Hepatocyte (in vitro differentiated cells): ENCODE measurements around the gene RALGAPA2. TPM values are rescaled to one million over a fixed set of nuclear protein-coding genes. Genes with fewer than 3 reads are reported as not detected.

Source experiments
- DNase-seq: peaks from one replicate; pipeline ENCODE4 v3.0.0-alpha.2; 2016; ENCODE audit warnings: low spot score
- H2AFZ ChIP-seq: fragments of 200-600 bp; sonication (generic); 2 replicates; pipeline ENCODE4 v1.6.0; 2016; ENCODE audit warnings: antibody characterized with exemption, mild to moderate bottlenecking
- H3K27ac ChIP-seq: fragments of 200-600 bp; sonication (generic); 2 replicates; pipeline ENCODE4 v1.5.1; 2016; ENCODE audit warnings: mild to moderate bottlenecking
- H3K27me3 ChIP-seq: fragments of 200-600 bp; sonication (generic); 2 replicates; pipeline ENCODE4 v1.6.1; 2016
- H3K36me3 ChIP-seq: fragments of 200-600 bp; sonication (generic); replicated peaks from 2 replicates; pipeline ENCODE4 v1.5.1; 2016; ENCODE audit warnings: low read depth; ENCODE audit not compliant: insufficient read depth
- H3K4me1 ChIP-seq: fragments of 200-600 bp; sonication (generic); 2 replicates; pipeline ENCODE4 v1.5.1; 2016; ENCODE audit warnings: mild to moderate bottlenecking, moderate library complexity; ENCODE audit not compliant: insufficient read depth
- H3K4me2 ChIP-seq: fragments of 200-600 bp; sonication (generic); 2 replicates; pipeline ENCODE4 v1.6.0; 2016
- H3K4me3 ChIP-seq: fragments of 200-600 bp; sonication (generic); 2 replicates; pipeline ENCODE4 v1.5.1; 2016; ENCODE audit warnings: mild to moderate bottlenecking
- H3K79me2 ChIP-seq: fragments of 200-600 bp; sonication (generic); 2 replicates; pipeline ENCODE4 v1.6.0; 2017; ENCODE audit warnings: mild to moderate bottlenecking
- H3K9me2 ChIP-seq: fragments of 200-600 bp; sonication (generic); replicated peaks from 2 replicates; pipeline ENCODE4 v1.6.0; 2017; ENCODE audit warnings: mild to moderate bottlenecking; ENCODE audit not compliant: insufficient read depth
- H3K9me3 ChIP-seq: fragments of 200-600 bp; sonication (generic); 2 replicates; pipeline ENCODE4 v1.5.1; 2016; ENCODE audit warnings: low read depth, mild to moderate bottlenecking
- H4K20me1 ChIP-seq: fragments of 200-600 bp; sonication (generic); 2 replicates; pipeline ENCODE4 v1.6.0; 2016; ENCODE audit warnings: mild to moderate bottlenecking; ENCODE audit not compliant: insufficient read depth, poor library complexity, severe bottlenecking
- EZH2 ChIP-seq: fragments of 200-600 bp; sonication (generic); IDR thresholded peaks from 2 replicates; pipeline ENCODE4 v1.6.1; 2016; ENCODE audit warnings: antibody characterized with exemption, mild to moderate bottlenecking, borderline replicate concordance
- EZH2phosphoT487 ChIP-seq: fragments of 200-600 bp; sonication (generic); IDR thresholded peaks from one replicate; pipeline ENCODE4 v1.6.1; 2018; ENCODE audit warnings: antibody characterized with exemption, mild to moderate bottlenecking, low read depth, moderate library complexity; ENCODE audit not compliant: unreplicated experiment, severe bottlenecking
- WGBS: methylation state at CpG from one replicate; pipeline ENCODE4 v1.1.6; 2016; ENCODE audit warnings: low lambda C conversion rate; ENCODE audit errors: missing lambda C conversion rate; 5-methylcytosine and 5-hydroxymethylcytosine counted together
- polyA plus RNA-seq: library from polyadenylated mRNA; unstranded; fragments of >200 nt; fragmentation: Nextera tagmentation; extraction: Ambion mirVana; gene quantifications from 2 replicates; pipeline ENCODE4 v1.2.1, GENCODE V29; 2016
- total RNA-seq: library from RNA; depleted of rRNA; stranded (reverse); fragments of >200 nt; gene quantifications from 2 replicates; pipeline ENCODE4 v1.2.3, GENCODE V29; 2014
- TF ChIP-seq, protein P1 (sequence below): fragments of 200-600 bp; sonication (generic); IDR thresholded peaks from 2 replicates; pipeline ENCODE4 v1.5.1; 2016; ENCODE audit warnings: antibody characterized with exemption, mild to moderate bottlenecking; ENCODE audit not compliant: poor library complexity

RALGAPA2 gene
- total and polyA plus RNA-seq, 2 experiments from 2014 or later, result 16.8 to 35.3 TPM

DNA sequence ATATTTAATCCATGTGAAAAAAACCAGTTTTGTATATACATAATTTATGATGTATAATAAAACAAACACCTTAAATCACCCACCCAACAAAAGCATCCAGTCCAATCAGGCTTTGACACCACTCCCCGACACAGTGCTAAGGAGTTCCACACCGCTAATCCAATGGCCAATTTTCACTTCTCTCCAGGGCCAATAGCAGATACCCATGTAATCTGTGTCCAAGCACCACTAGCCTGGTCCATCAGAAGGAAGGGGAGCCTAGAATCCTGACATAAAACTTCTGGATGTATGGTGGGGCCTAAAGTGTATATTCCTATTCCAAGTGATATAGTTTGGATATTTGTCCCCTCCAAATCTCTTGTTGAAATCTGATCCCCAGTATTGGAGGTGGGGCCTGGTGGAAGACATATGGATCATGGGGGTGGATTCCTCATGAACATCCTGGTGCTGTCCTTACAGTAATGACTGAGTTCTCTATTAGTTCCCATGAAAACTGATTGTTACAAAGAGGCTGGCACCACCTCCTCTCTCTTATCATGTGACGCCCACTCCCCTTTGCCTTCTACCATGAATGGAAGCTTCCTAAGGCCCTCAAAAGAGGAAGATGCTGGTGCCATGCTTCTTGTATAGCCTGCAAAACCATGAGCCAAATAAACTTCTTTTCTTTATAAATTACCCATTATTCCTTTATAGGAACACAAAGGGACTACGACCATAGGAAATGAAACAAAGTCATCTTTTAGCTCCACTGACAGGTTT is 20.8 kb downstream of the RALGAPA2 start:
- Histone ChIP-seq H3K79me2 (peaks cover 97% of the 10 kb centered on the region), H3K4me2 (no peak overlapping the region), H4K20me1 (peaks cover 22% of the 10 kb centered on the region), H3K36me3 (no peaks in the 10 kb centered on the region), H3K27ac (no peak overlapping the region), H3K4me3 (no peak overlapping the region), H3K4me1 (no peaks in the 10 kb centered on the region), H3K9me3 (no peaks in the 10 kb centered on the region), H3K27me3 (no peaks in the 10 kb centered on the region), H2AFZ (no peak overlapping the region), H3K9me2 (no peaks in the 10 kb centered on the region)
- DNase-seq, result no peak
- TF ChIP-seq EZH2phosphoT487 (no peak), EZH2 (no peak)
- 97% methylated on average over 4 of the region's 4 CpGs for WGBS

DNA sequence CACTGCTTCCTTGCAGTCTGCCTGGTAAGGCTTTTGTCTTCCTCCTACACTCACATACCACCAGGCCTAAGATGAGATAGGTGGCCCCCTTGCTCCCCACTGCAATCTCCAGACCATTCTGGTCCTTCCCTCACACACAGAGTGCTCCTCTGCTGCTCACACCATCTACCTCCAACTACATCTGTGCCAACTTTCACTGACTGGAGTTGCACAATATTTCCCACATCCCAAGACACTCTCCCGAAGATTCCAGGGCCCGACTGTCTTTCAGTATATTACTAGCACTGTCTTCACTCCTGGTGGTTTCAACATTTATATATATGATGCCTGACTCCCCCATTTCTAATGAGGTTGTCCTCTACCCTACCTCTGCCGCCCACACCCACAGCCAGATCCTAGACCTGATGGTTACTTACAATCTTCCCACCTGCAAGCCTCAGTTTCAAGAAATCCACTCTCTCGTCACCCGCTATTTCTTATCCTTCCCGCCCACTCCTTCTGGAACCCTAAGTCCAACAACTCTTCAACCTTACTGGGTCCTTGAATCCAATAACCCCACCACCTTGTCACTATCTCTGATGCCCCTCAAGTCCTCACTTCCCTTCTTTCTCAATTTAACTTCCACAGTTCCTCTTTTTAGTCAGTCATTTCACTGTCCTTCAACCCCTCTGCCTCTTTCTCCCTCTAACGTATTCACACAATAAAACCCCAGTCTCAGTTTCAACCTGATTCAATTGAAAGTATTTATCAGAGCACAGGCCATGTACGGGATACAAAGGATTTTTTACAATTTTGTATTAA is 21.6 kb downstream of the RALGAPA2 start:
- H3K79me2 ChIP-seq, result peaks cover 97% of the 10 kb centered on the region
- WGBS, result 93% methylated on average over 8 of the region's 8 CpGs
- DNase-seq, result no peak

DNA sequence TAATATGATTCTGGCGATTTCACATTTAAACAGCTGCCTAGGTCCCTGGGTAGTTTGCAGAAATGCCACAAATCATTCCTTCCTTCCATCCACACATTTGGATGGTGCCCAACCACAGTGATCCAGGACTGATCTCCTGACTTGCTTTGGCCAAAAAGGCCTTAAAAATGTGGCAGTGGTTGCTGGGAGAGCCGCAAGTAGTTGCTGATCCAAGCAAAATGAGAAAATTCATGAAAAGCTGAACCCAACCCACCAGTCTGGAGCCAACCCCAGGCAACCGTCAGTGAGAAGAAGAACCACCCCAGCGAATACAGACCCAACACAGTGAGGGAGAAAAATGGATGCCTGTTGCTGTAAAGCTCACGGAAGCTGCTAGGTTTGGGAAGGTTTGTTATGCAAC is 25.1 kb downstream of the RALGAPA2 start:
- no peaks in the 10 kb centered on the region for H3K36me3 ChIP-seq
- no peak overlapping the region for H2AFZ ChIP-seq
- no peak overlapping the region for H3K4me2 ChIP-seq
- H4K20me1 ChIP-seq, result peaks cover 18% of the 10 kb centered on the region
- no peaks in the 10 kb centered on the region for H3K27me3 ChIP-seq
- DNase-seq, result no peak
- H3K4me1 ChIP-seq, result no peaks in the 10 kb centered on the region
- H3K4me3 ChIP-seq, result no peak overlapping the region
- WGBS, result 96% methylated on average over 5 of the region's 5 CpGs
- TF ChIP-seq, protein P1, sequence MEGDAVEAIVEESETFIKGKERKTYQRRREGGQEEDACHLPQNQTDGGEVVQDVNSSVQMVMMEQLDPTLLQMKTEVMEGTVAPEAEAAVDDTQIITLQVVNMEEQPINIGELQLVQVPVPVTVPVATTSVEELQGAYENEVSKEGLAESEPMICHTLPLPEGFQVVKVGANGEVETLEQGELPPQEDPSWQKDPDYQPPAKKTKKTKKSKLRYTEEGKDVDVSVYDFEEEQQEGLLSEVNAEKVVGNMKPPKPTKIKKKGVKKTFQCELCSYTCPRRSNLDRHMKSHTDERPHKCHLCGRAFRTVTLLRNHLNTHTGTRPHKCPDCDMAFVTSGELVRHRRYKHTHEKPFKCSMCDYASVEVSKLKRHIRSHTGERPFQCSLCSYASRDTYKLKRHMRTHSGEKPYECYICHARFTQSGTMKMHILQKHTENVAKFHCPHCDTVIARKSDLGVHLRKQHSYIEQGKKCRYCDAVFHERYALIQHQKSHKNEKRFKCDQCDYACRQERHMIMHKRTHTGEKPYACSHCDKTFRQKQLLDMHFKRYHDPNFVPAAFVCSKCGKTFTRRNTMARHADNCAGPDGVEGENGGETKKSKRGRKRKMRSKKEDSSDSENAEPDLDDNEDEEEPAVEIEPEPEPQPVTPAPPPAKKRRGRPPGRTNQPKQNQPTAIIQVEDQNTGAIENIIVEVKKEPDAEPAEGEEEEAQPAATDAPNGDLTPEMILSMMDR, result no peak
- TF ChIP-seq EZH2phosphoT487, result no peak
- TF ChIP-seq EZH2, result no peak
- no peak overlapping the region for H3K27ac ChIP-seq
- peaks cover 96% of the 10 kb centered on the region for H3K79me2 ChIP-seq
- H3K9me3 ChIP-seq, result no peaks in the 10 kb centered on the region
- H3K9me2 ChIP-seq, result no peaks in the 10 kb centered on the region

More for the DNA sequence above, 21.6 kb downstream of the RALGAPA2 start:
- Histone ChIP-seq H4K20me1 (peaks cover 19% of the 10 kb centered on the region), H3K9me3 (no peaks in the 10 kb centered on the region), H2AFZ (no peak overlapping the region), H3K4me1 (no peaks in the 10 kb centered on the region), H3K4me2 (no peak overlapping the region), H3K4me3 (no peak overlapping the region), H3K9me2 (no peaks in the 10 kb centered on the region), H3K27ac (no peak overlapping the region), H3K27me3 (no peaks in the 10 kb centered on the region), H3K36me3 (no peaks in the 10 kb centered on the region)
- TF ChIP-seq EZH2, result no peak
- TF ChIP-seq, protein P1, result no peak
- TF ChIP-seq EZH2phosphoT487, result no peak

DNA sequence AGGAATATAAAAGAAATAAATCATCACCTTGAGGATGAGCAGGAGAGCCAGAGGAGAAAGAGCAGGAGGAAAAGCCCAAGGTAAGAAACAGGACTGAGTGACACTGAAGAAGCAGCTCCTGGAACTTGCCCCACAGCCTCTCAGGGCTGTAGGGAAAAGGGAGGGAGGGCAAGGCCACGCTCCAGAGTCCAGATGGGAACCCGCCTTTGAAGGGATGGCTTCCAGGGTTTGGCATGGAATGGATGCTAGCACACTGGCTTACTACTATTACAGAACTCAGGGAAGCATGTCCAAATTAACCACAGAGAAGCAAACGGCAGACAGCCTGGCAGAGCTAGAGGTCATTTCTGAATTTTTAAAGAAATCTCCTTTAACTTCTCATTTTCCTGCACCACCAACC is 26.8 kb downstream of the RALGAPA2 start:
- TF ChIP-seq EZH2, result no peak
- TF ChIP-seq, protein P1, result no peak
- no peak for TF ChIP-seq EZH2phosphoT487
- Histone ChIP-seq H3K36me3 (no peaks in the 10 kb centered on the region), H4K20me1 (peaks cover 15% of the 10 kb centered on the region), H3K4me1 (no peaks in the 10 kb centered on the region), H3K4me3 (no peak overlapping the region), H3K9me2 (no peaks in the 10 kb centered on the region), H3K4me2 (no peak overlapping the region), H3K27ac (no peak overlapping the region), H2AFZ (no peak overlapping the region), H3K9me3 (no peaks in the 10 kb centered on the region), H3K79me2 (peaks cover 96% of the 10 kb centered on the region), H3K27me3 (no peaks in the 10 kb centered on the region)
- no peak for DNase-seq
- WGBS, result 94% methylated on average over 3 of the region's 3 CpGs
